Measurements from ENCODE around the gene PRKAG3.

PRKAG3 gene

GRCh38 chr2:218877331-218877730, 45.7 kb upstream of the PRKAG3 start:
- Histone ChIP-seq H3K27ac (0 out of 2 replicates have a peak overlapping the region, but pooled peaks have one; percentile 4), H3K9ac (ENCODE audit: insufficient read length) (no peak overlapping the region), H3K9me3 (ENCODE audit: low read depth, low read length) (no peaks in the 10 kb centered on the region), H3K4me3 (no peak overlapping the region), H3K36me3 (ENCODE audit: insufficient read depth, low read length) (no peaks in the 10 kb centered on the region)
- no peak for TF ChIP-seq FOXP2 (optimal IDR thresholded peaks at IDR 0.05; ENCODE audit: control extremely low read depth, extremely low read length, insufficient read depth)
- no peak for TF ChIP-seq POLR2AphosphoS5 (IDR thresholded peaks at IDR 0.05; ENCODE audit: borderline replicate concordance, low read depth, low read length)
- no peak for TF ChIP-seq EZH2 (IDR thresholded peaks at IDR 0.05)
- DNase-seq (ENCODE audit: low read depth, low spot score): no peak

GRCh38 chr2:218876562-218877219, 45.1 kb upstream of the PRKAG3 start:
- peak; percentile 72 for DNase-seq (ENCODE audit: low read depth, low spot score)
- H3K9ac ChIP-seq (ENCODE audit: insufficient read length): no peak overlapping the region

GRCh38 chr2:218875692-218876246, 44.2 kb upstream of the PRKAG3 start:
- H3K4me3 ChIP-seq: no peak overlapping the region
- no peaks in the 10 kb centered on the region for H3K9me3 ChIP-seq (ENCODE audit: low read depth, low read length)
- TF ChIP-seq POLR2AphosphoS5 (IDR thresholded peaks at IDR 0.05; ENCODE audit: borderline replicate concordance, low read depth, low read length): no peak
- no peak for TF ChIP-seq FOXP2 (optimal IDR thresholded peaks at IDR 0.05; ENCODE audit: control extremely low read depth, extremely low read length, insufficient read depth)
- no peak for TF ChIP-seq EZH2 (IDR thresholded peaks at IDR 0.05)
- no peaks in the 10 kb centered on the region for H3K36me3 ChIP-seq (ENCODE audit: insufficient read depth, low read length)
- H3K27ac ChIP-seq: no peak overlapping the region
- H3K9ac ChIP-seq (ENCODE audit: insufficient read length): no peak overlapping the region
- no peak for DNase-seq (ENCODE audit: low read depth, low spot score)

More at GRCh38 chr2:218876562-218877219, 45.1 kb upstream of the PRKAG3 start:
- Histone ChIP-seq H3K27ac (no peak overlapping the region), H3K36me3 (ENCODE audit: insufficient read depth, low read length) (no peaks in the 10 kb centered on the region), H3K9me3 (ENCODE audit: low read depth, low read length) (no peaks in the 10 kb centered on the region), H3K4me3 (no peak overlapping the region)
- TF ChIP-seq EZH2 (IDR thresholded peaks at IDR 0.05) (no peak), FOXP2 (optimal IDR thresholded peaks at IDR 0.05; ENCODE audit: control extremely low read depth, extremely low read length, insufficient read depth) (no peak), POLR2AphosphoS5 (IDR thresholded peaks at IDR 0.05; ENCODE audit: borderline replicate concordance, low read depth, low read length) (no peak)

DNA sequence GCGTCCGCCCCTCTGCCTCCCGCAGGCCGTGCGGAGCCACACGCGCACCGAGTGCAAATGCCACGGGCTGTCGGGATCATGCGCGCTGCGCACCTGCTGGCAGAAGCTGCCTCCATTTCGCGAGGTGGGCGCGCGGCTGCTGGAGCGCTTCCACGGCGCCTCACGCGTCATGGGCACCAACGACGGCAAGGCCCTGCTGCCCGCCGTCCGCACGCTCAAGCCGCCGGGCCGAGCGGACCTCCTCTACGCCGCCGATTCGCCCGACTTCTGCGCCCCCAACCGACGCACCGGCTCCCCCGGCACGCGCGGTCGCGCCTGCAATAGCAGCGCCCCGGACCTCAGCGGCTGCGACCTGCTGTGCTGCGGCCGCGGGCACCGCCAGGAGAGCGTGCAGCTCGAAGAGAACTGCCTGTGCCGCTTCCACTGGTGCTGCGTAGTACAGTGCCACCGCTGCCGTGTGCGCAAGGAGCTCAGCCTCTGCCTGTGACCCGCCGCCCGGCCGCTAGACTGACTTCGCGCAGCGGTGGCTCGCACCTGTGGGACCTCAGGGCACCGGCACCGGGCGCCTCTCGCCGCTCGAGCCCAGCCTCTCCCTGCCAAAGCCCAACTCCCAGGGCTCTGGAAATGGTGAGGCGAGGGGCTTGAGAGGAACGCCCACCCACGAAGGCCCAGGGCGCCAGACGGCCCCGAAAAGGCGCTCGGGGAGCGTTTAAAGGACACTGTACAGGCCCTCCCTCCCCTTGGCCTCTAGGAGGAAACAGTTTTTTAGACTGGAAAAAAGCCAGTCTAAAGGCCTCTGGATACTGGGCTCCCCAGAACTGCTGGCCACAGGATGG, 42.0 kb upstream of the PRKAG3 start:
- TF ChIP-seq POLR2AphosphoS5 (IDR thresholded peaks at IDR 0.05; ENCODE audit: borderline replicate concordance, low read depth, low read length) (no peak), FOXP2 (optimal IDR thresholded peaks at IDR 0.05; ENCODE audit: control extremely low read depth, extremely low read length, insufficient read depth) (no peak), EZH2 (IDR thresholded peaks at IDR 0.05) (no peak)
- Histone ChIP-seq H3K9ac (ENCODE audit: insufficient read length) (no peak overlapping the region), H3K4me3 (no peak overlapping the region), H3K36me3 (ENCODE audit: insufficient read depth, low read length) (no peaks in the 10 kb centered on the region), H3K9me3 (ENCODE audit: low read depth, low read length) (no peaks in the 10 kb centered on the region), H3K27ac (no peak overlapping the region)
- DNase-seq (ENCODE audit: low read depth, low spot score): no peak

- TF ChIP-seq EZH2 (IDR thresholded peaks at IDR 0.05): no peak
- TF ChIP-seq FOXP2 (optimal IDR thresholded peaks at IDR 0.05; ENCODE audit: control extremely low read depth, extremely low read length, insufficient read depth): no peak
- no peak for TF ChIP-seq POLR2AphosphoS5 (IDR thresholded peaks at IDR 0.05; ENCODE audit: borderline replicate concordance, low read depth, low read length)
- Histone ChIP-seq H3K4me3 (no peak overlapping the region), H3K36me3 (ENCODE audit: insufficient read depth, low read length) (no peaks in the 10 kb centered on the region), H3K27ac (no peak overlapping the region), H3K9ac (ENCODE audit: insufficient read length) (no peak overlapping the region), H3K9me3 (ENCODE audit: low read depth, low read length) (no peaks in the 10 kb centered on the region)
- no peak for DNase-seq (ENCODE audit: low read depth, low spot score)
Observed at GRCh38 chr2:218872645-218873358, 41.2 kb upstream of the PRKAG3 start.

DNA sequence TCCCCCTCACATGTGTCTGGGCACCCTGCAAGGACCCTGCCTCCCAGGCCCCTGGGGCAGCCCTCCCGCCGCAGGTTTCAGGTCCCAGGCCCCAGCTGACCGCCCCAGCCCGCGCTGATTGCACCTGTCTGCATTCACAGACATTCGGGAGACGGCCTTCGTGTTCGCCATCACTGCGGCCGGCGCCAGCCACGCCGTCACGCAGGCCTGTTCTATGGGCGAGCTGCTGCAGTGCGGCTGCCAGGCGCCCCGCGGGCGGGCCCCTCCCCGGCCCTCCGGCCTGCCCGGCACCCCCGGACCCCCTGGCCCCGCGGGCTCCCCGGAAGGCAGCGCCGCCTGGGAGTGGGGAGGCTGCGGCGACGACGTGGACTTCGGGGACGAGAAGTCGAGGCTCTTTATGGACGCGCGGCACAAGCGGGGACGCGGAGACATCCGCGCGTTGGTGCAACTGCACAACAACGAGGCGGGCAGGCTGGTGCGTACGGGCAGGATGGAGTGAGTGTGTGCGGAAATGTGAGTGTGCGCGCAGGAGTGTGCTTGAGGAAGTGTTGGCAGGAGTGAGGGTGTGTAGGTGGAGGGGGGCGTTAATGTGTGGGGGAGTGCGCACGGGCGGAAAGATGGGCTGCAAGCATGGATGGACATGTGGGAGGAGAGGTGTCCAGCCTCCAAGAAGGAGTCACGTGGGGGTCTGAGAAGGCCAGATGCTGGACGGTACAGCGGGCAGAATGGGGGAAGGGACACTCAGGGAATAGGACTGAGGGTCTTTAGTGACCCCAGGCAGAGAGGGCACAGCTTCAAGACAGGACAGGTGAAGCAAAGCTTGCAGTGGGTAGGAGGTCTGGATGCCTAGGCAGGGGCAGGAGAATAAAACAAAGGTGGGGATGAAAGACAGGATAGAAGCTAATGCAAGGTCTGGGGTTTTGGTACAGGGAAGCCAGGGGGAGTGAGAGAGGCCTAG, 40.0 kb upstream of the PRKAG3 start:
- Histone ChIP-seq H3K36me3 (ENCODE audit: insufficient read depth, low read length) (no peaks in the 10 kb centered on the region), H3K9ac (ENCODE audit: insufficient read length) (no peak overlapping the region), H3K9me3 (ENCODE audit: low read depth, low read length) (no peaks in the 10 kb centered on the region), H3K27ac (no peak overlapping the region), H3K4me3 (no peak overlapping the region)
- no peak for DNase-seq (ENCODE audit: low read depth, low spot score)
- no peak for TF ChIP-seq POLR2AphosphoS5 (IDR thresholded peaks at IDR 0.05; ENCODE audit: borderline replicate concordance, low read depth, low read length)

DNA sequence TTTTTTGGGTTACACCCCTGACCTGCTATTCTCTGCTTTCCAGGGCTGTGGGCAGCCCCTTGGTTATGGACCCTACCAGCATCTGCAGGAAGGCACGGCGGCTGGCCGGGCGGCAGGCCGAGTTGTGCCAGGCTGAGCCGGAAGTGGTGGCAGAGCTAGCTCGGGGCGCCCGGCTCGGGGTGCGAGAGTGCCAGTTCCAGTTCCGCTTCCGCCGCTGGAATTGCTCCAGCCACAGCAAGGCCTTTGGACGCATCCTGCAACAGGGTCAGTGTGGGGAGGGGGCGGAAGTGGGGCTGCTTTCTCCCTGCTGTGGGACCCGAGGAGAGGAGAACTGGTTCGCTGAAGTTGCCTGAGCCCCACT, 39.4 kb upstream of the PRKAG3 start:
- H3K9ac ChIP-seq (ENCODE audit: insufficient read length): no peak overlapping the region
- no peak for DNase-seq (ENCODE audit: low read depth, low spot score)
- H3K4me3 ChIP-seq: no peak overlapping the region
- TF ChIP-seq POLR2AphosphoS5 (IDR thresholded peaks at IDR 0.05; ENCODE audit: borderline replicate concordance, low read depth, low read length) (no peak), EZH2 (IDR thresholded peaks at IDR 0.05) (no peak)
- no peaks in the 10 kb centered on the region for H3K9me3 ChIP-seq (ENCODE audit: low read depth, low read length)
- H3K27ac ChIP-seq: no peak overlapping the region
- no peaks in the 10 kb centered on the region for H3K36me3 ChIP-seq (ENCODE audit: insufficient read depth, low read length)
